ENCODE results near the gene DNAH10.
A peak's percentile ranks its signal among the peaks of the same experiment; 100 is the strongest.
"Not testable (repeated sequence)": the region's sequence is repeated elsewhere in the genome, so short reads cannot be mapped to it uniquely, and the experiment has no call there.

The DNAH10 gene

GRCh38 chr12:123937707-123938591 lies 175.8 kb downstream of the DNAH10 start:
- no peak for DNase-seq

GRCh38 chr12:123938679-123939480 lies 176.8 kb downstream of the DNAH10 start:
- no peak for DNase-seq

GRCh38 chr12:123939716-123940626 lies 177.9 kb downstream of the DNAH10 start:
- DNase-seq, result no peak

GRCh38 chr12:123940627-123940966 lies 178.5 kb downstream of the DNAH10 start:
- DNase-seq, result no peak

GRCh38 chr12:123941000-123941399 lies 178.9 kb downstream of the DNAH10 start:
- no peak for DNase-seq

GRCh38 chr12:123941624-123942237 lies 179.6 kb downstream of the DNAH10 start:
- no peak for DNase-seq

GRCh38 chr12:123942238-123942653 lies 180.1 kb downstream of the DNAH10 start:
- DNase-seq, result no peak

GRCh38 chr12:123942911-123943648 lies 181.0 kb downstream of the DNAH10 start:
- no peak for DNase-seq

GRCh38 chr12:123943816-123944215 lies 181.7 kb downstream of the DNAH10 start:
- DNase-seq, result peak; percentile 24

- DNase-seq, result no peak
These were observed 182.6 kb downstream of the DNAH10 start for GRCh38 chr12:123944696-123945095.

- DNase-seq, result no peak
These were observed 183.4 kb downstream of the DNAH10 start for GRCh38 chr12:123945287-123946151.

GRCh38 chr12:123946152-123946515 lies 184.0 kb downstream of the DNAH10 start:
- no peak for DNase-seq

GRCh38 chr12:123946516-123947505 lies 184.7 kb downstream of the DNAH10 start:
- not testable (repeated sequence) for DNase-seq

- not testable (repeated sequence) for DNase-seq
These were observed 185.4 kb downstream of the DNAH10 start for GRCh38 chr12:123947531-123947930.

GRCh38 chr12:123948401-123948795 lies 186.3 kb downstream of the DNAH10 start:
- DNase-seq, result peak; percentile 5

- no peak for DNase-seq
These were observed 187.0 kb downstream of the DNAH10 start for GRCh38 chr12:123948796-123949769.

- no peak for DNase-seq
These were observed 187.7 kb downstream of the DNAH10 start for GRCh38 chr12:123949770-123950165.

All from NCI-H2171 (cell line).